ENCODE measurements around the gene TYW1B. TPM values are rescaled to one million over a fixed set of nuclear protein-coding genes. Genes with fewer than 3 reads are reported as not detected.
A peak's percentile ranks its signal among the peaks of the same experiment; 100 is the strongest.
"Not testable (repeated sequence)": the region's sequence is repeated elsewhere in the genome, so short reads cannot be mapped to it uniquely, and the experiment has no call there.

TYW1B gene
- total RNA-seq, 1 experiment from 2014 or later = 5.5 TPM

GRCh38 chr7:72674394-72674793, 153.6 kb downstream of the TYW1B start:
- Histone ChIP-seq H3K18ac (ENCODE audit: insufficient read length, low read depth, low read length) (no peak overlapping the region), H4K91ac (ENCODE audit: insufficient read length, low read depth, low read length) (no peak overlapping the region), H3K56ac (ENCODE audit: insufficient read length, low read depth, low read length) (no peak overlapping the region), H3K14ac (ENCODE audit: insufficient read depth, low read length) (no peak overlapping the region), H4K20me1 (ENCODE audit: control insufficient read depth, insufficient read depth, insufficient read length) (no peaks in the 10 kb centered on the region), H3K9ac (ENCODE audit: extremely low read depth, insufficient read length, low read length) (no peak overlapping the region), H3K4me2 (ENCODE audit: insufficient read depth, insufficient read length, low read length) (no peak overlapping the region), H3K27me3 (ENCODE audit: insufficient read depth, low read length) (no peaks in the 10 kb centered on the region), H2AFZ (ENCODE audit: low read length) (no peak overlapping the region), H2BK5ac (ENCODE audit: insufficient read length, low read length) (no peak overlapping the region), H4K5ac (ENCODE audit: insufficient read length, low read depth, low read length) (no peak overlapping the region), H2BK20ac (ENCODE audit: low read depth, low read length, poor library complexity, severe bottlenecking) (no peak overlapping the region), H3K23ac (ENCODE audit: insufficient read length, low read depth, low read length) (no peak overlapping the region), H3T11ph (ENCODE audit: low read length) (no peak overlapping the region), H2BK12ac (ENCODE audit: insufficient read length, low read depth, low read length) (no peak overlapping the region), H3K23me2 (ENCODE audit: insufficient read length, low read depth, low read length, poor library complexity, severe bottlenecking) (no peaks in the 10 kb centered on the region), H3K79me2 (ENCODE audit: insufficient read depth, low read length) (no peaks in the 10 kb centered on the region), H3K9me3 (ENCODE audit: control insufficient read depth, low read depth, low read length) (no peaks in the 10 kb centered on the region), H4K8ac (replicated peaks; ENCODE audit: insufficient read length, low read depth, low read length) (no peak overlapping the region), H2BK15ac (ENCODE audit: low read depth, low read length) (no peak overlapping the region), H3K4me1 (ENCODE audit: insufficient read depth, low read length) (no peaks in the 10 kb centered on the region), H3K79me1 (ENCODE audit: insufficient read depth, low read depth, low read length, poor library complexity, severe bottlenecking) (no peaks in the 10 kb centered on the region), H2BK120ac (ENCODE audit: low read depth, low read length, poor library complexity, severe bottlenecking) (no peak overlapping the region), H2AK5ac (ENCODE audit: insufficient read length, low read length) (no peak overlapping the region), H3K4ac (ENCODE audit: low read depth, low read length) (no peak overlapping the region), H3K27ac (ENCODE audit: insufficient read length, low read depth, low read length) (no peak overlapping the region)
- Mint-ChIP-seq H3K4me1 (no peaks in the 10 kb centered on the region), H3K27me3 (ENCODE audit: low read depth) (no peaks in the 10 kb centered on the region), H3K36me3 (ENCODE audit: insufficient read depth in 1 of 3, low read depth in 3 of 3) (peaks cover 0 to 5% (median 0%) of the 10 kb centered on the region in 3 experiments; a peak in 2 of 7 replicates), H3K27ac (peak overlapping the region in 1 of 3 experiments; percentile 57; a peak in 1 of 7 replicates), H3K4me3 (no peak overlapping the region), H3K9me3 (no peaks in the 10 kb centered on the region)
- WGBS (ENCODE audit: extremely low coverage, insufficient read length, low lambda C conversion rate) = no CpG with 5 or more reads among the region's 3 CpGs
- DNase-seq = no peak
- no peak for TF ChIP-seq CTCF (conservative IDR thresholded peaks at IDR 0.05)

GRCh38 chr7:72670850-72671249, 157.2 kb downstream of the TYW1B start:
- H2BK5ac ChIP-seq (ENCODE audit: insufficient read length, low read length); H3K79me1 ChIP-seq (ENCODE audit: insufficient read depth, low read depth, low read length, poor library complexity, severe bottlenecking); H2AFZ ChIP-seq (ENCODE audit: low read length); H3K79me2 ChIP-seq (ENCODE audit: insufficient read depth, low read length); H3K27ac Mint-ChIP-seq; H3K27me3 ChIP-seq (ENCODE audit: insufficient read depth, low read length); H2BK12ac ChIP-seq (ENCODE audit: insufficient read length, low read depth, low read length); H3K4ac ChIP-seq (ENCODE audit: low read depth, low read length); H3K9me3 ChIP-seq (ENCODE audit: control insufficient read depth, low read depth, low read length); H3K4me3 Mint-ChIP-seq; H3K56ac ChIP-seq (ENCODE audit: insufficient read length, low read depth, low read length); H3K27me3 Mint-ChIP-seq (ENCODE audit: low read depth); H3K36me3 Mint-ChIP-seq (ENCODE audit: insufficient read depth in 1 of 3, low read depth in 3 of 3); H4K20me1 ChIP-seq (ENCODE audit: control insufficient read depth, insufficient read depth, insufficient read length); H2AK5ac ChIP-seq (ENCODE audit: insufficient read length, low read length); H3K9ac ChIP-seq (ENCODE audit: extremely low read depth, insufficient read length, low read length); H3T11ph ChIP-seq (ENCODE audit: low read length); DNase-seq; H2BK15ac ChIP-seq (ENCODE audit: low read depth, low read length); H4K5ac ChIP-seq (ENCODE audit: insufficient read length, low read depth, low read length); H3K27ac ChIP-seq (ENCODE audit: insufficient read length, low read depth, low read length); H3K23me2 ChIP-seq (ENCODE audit: insufficient read length, low read depth, low read length, poor library complexity, severe bottlenecking); H3K14ac ChIP-seq (ENCODE audit: insufficient read depth, low read length); H3K9me3 Mint-ChIP-seq; H3K23ac ChIP-seq (ENCODE audit: insufficient read length, low read depth, low read length); H3K18ac ChIP-seq (ENCODE audit: insufficient read length, low read depth, low read length); H4K91ac ChIP-seq (ENCODE audit: insufficient read length, low read depth, low read length); H2BK120ac ChIP-seq (ENCODE audit: low read depth, low read length, poor library complexity, severe bottlenecking); H3K4me1 ChIP-seq (ENCODE audit: insufficient read depth, low read length); H3K4me1 Mint-ChIP-seq; H3K4me2 ChIP-seq (ENCODE audit: insufficient read depth, insufficient read length, low read length); H4K8ac ChIP-seq (replicated peaks; ENCODE audit: insufficient read length, low read depth, low read length); H2BK20ac ChIP-seq (ENCODE audit: low read depth, low read length, poor library complexity, severe bottlenecking): not testable (repeated sequence)
- no CpG with 5 or more reads among the region's 3 CpGs for WGBS (ENCODE audit: extremely low coverage, insufficient read length, low lambda C conversion rate)

All from H9 (cell line).